ENCODE measurements around the gene PLLP.

DNA sequence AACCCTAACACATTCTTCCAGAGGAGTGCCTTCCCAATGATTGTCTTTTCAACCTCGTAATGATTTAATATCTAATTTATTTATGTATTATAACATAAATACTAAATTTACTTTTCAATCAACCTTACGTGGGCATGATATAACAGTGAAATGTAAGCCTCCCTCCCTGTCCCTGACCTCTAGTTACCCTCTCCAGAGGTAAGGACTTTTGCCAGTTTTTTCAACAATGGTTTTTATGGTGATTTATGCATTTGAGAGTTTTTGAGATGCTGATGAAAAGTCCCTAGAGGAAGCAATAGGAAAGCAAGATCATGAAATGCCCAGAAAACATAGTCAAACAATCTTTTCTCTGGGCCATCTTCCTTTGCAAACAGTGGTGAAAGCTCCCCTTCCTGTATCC is 35.2 kb upstream of the PLLP start:
- TF ChIP-seq GATAD2A (IDR thresholded peaks at IDR 0.05) (no peak), EWSR1 (IDR thresholded peaks at IDR 0.05; ENCODE audit: borderline replicate concordance, low read depth, partially characterized antibody) (no peak), PCBP2 (IDR thresholded peaks at IDR 0.05; ENCODE audit: low read depth, low read length, poor library complexity, severe bottlenecking) (no peak), SLC30A9 (CRISPR knock-in tag; IDR thresholded peaks at IDR 0.05) (no peak), ETV1 (tag; conservative IDR thresholded peaks at IDR 0.05; ENCODE audit: low read depth) (no peak), U2AF2 (optimal IDR thresholded peaks at IDR 0.05; ENCODE audit: low read depth, low read length) (no peak), NRF1 (conservative IDR thresholded peaks at IDR 0.05 in 1 of 2, IDR thresholded peaks at IDR 0.05 in 1 of 2) (no peak)
- TF ChIP-seq, protein P1, sequence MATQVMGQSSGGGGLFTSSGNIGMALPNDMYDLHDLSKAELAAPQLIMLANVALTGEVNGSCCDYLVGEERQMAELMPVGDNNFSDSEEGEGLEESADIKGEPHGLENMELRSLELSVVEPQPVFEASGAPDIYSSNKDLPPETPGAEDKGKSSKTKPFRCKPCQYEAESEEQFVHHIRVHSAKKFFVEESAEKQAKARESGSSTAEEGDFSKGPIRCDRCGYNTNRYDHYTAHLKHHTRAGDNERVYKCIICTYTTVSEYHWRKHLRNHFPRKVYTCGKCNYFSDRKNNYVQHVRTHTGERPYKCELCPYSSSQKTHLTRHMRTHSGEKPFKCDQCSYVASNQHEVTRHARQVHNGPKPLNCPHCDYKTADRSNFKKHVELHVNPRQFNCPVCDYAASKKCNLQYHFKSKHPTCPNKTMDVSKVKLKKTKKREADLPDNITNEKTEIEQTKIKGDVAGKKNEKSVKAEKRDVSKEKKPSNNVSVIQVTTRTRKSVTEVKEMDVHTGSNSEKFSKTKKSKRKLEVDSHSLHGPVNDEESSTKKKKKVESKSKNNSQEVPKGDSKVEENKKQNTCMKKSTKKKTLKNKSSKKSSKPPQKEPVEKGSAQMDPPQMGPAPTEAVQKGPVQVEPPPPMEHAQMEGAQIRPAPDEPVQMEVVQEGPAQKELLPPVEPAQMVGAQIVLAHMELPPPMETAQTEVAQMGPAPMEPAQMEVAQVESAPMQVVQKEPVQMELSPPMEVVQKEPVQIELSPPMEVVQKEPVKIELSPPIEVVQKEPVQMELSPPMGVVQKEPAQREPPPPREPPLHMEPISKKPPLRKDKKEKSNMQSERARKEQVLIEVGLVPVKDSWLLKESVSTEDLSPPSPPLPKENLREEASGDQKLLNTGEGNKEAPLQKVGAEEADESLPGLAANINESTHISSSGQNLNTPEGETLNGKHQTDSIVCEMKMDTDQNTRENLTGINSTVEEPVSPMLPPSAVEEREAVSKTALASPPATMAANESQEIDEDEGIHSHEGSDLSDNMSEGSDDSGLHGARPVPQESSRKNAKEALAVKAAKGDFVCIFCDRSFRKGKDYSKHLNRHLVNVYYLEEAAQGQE (IDR thresholded peaks at IDR 0.05; ENCODE audit: borderline replicate concordance): no peak
- TF ChIP-seq, protein P1 (CRISPR knock-in tag; IDR thresholded peaks at IDR 0.05; ENCODE audit: low read depth): no peak
- TF ChIP-seq, protein P2, sequence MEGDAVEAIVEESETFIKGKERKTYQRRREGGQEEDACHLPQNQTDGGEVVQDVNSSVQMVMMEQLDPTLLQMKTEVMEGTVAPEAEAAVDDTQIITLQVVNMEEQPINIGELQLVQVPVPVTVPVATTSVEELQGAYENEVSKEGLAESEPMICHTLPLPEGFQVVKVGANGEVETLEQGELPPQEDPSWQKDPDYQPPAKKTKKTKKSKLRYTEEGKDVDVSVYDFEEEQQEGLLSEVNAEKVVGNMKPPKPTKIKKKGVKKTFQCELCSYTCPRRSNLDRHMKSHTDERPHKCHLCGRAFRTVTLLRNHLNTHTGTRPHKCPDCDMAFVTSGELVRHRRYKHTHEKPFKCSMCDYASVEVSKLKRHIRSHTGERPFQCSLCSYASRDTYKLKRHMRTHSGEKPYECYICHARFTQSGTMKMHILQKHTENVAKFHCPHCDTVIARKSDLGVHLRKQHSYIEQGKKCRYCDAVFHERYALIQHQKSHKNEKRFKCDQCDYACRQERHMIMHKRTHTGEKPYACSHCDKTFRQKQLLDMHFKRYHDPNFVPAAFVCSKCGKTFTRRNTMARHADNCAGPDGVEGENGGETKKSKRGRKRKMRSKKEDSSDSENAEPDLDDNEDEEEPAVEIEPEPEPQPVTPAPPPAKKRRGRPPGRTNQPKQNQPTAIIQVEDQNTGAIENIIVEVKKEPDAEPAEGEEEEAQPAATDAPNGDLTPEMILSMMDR (IDR thresholded peaks at IDR 0.05 in 2 of 3, conservative IDR thresholded peaks at IDR 0.05 in 1 of 3; ENCODE audit: insufficient read depth in 2 of 3, low read depth in 1 of 3, low read length in 3 of 3): no peak

Data from K562 (cell line).